HG03520 (cell line): ENCODE data around the gene RNF183.
"Not testable (repeated sequence)": the region's sequence is repeated elsewhere in the genome, so short reads cannot be mapped to it uniquely, and the experiment has no call there.

Source experiments
- ATAC-seq: cut with Tn5 transposase; IDR thresholded peaks from one replicate; pipeline ENCODE4 v1.9.1; 2021; ENCODE audit warnings: mild to moderate bottlenecking, moderate library complexity; ENCODE audit not compliant: unreplicated experiment

Gene RNF183

GRCh38 chr9:113275157-113276131 is 27.7 kb downstream of the RNF183 start, which contains the start of the genes CDC26 and PRPF4:
Gene CDC26, minus strand, starts transcription at chr9:113275572. Its CDS starts 3,065 bp downstream, at chr9:113272507.
Gene PRPF4, plus strand, starts transcription at chr9:113275658. Its CDS starts 86 bp downstream, at chr9:113275744.
- peak; percentile 98 for ATAC-seq

GRCh38 chr9:113274474-113275156 is 28.6 kb downstream of the RNF183 start:
- ATAC-seq, result no peak

DNA sequence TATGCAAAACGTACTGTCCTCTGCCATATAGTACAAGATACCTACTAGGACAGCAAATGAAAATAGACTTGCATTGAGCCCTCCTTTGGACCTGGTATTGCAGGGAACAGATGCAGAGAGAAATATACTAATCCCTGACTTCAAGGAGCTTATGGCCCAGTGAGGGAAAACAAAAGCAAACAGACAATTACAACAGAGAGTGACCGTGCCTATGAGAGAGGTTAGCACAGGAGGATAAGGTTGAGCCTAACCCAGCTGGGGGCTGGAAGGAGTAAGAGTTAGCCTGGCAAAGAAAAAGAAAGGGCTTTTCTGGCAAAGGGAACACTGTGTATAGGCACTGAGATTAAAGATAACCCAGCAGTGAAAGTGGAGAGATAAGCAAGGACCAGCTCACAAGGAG is 33.3 kb downstream of the RNF183 start:
- ATAC-seq, result no peak

DNA sequence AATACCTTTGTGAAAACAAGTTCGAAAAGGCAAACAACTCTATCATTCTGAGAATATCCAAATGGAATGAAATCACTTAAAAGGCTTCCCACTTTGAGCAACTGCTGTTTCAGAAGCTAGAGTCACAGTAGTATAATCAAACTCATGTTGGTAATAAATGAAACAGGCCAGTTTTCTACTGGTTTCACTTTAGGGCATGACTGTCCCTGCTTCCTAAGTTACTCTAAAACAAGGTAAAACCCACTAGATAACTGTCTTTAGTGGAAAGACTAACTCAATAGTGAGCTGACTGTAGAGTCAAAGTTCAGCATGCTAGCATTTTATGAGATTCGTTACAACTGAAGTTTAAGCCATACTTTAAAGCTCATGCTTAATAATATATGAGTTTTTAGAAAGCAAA is 33.8 kb downstream of the RNF183 start:
- no peak for ATAC-seq

DNA sequence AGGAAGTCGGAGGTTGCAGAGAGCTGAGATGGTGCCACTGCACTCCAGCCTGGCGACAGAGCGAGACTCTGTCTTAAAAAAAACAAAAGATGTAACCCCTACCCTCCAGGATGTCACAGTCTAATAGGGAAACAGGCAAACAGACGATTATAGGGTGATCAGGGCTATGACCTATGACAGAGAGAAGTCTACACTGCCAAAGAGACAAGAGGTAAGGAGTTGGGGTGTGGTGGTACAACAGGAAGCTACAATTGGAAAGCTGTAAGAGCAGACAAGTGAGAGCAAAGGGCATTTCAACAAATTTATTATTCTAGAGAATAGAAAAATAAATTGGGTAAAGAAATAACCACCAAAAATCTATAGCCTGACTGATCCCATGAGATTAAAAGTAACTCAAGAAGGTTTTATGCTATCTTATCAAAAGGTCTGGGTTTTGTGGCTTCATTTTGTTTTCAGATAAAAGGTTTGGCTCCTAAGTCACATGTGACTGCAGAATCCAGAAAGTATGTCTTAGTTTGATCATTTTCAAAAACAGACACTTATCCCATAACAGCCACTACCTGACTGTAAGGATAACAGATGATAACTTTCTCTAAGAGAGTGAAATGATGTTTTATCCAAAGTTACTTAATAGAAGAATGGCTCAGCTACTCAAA is 35.1 kb downstream of the RNF183 start:
- ATAC-seq, result no peak

DNA sequence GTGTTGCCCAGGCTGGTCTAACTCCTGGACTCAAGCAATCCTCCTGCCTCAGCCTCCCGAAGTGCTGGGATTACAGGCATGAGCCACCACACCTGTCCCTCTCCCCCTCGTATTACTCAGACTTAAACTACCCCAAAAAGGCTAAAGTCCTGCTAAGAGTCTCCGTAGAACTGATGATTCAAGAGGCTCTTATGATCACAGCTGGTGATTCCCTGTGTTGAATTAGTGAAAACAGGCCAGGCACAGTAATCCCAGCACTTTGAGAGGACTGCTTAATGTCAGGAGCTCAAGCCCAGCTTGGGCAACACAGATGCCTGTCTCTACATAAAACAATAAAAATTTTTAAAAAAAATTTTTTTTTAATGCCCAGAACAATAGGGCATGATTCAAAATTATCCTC is 37.0 kb downstream of the RNF183 start:
- ATAC-seq, result no peak

- no peak for ATAC-seq
These were observed 41.1 kb downstream of the RNF183 start for GRCh38 chr9:113261917-113262671.

GRCh38 chr9:113258282-113258681 is 44.9 kb downstream of the RNF183 start:
- ATAC-seq, result no peak

DNA sequence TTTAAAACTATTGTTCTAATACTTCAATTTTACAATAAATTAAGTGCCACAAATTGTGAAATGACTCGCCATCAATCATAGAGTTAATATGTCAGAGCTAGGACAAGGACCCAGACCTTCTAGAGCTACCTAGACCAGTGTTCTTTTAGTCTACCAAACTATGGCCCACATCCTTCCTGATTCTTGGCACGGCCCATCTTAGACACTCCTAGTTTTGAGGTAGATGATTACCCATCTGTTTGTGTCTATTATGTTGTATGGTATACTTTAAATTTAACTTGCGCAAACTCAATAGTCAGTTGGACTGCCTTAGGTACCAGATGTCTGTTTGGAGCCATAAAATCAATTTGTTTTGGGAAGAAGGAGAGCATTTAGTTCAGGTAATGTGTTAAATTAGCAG is 45.3 kb downstream of the RNF183 start:
- no peak for ATAC-seq

- ATAC-seq, result no peak
These were observed 47.7 kb downstream of the RNF183 start for GRCh38 chr9:113255438-113255837.

DNA sequence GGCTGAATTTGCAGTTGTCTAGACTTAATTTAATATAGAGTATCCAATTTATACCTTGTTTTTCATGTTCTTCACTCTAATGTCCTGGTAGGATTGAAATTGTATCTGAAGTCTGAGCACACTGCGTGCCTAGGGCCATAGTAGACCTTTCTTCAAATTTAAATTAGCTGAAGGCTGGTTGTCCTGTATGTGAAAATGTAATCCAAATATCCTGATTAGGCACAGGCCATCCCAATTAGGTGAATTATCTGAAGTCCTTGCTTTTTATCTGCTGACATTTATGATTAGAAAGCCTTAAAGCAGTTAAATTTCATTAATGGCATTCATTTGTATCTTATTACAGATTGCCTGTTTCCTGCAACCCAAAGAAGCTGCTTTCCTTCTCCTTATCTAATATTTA is 48.2 kb downstream of the RNF183 start:
- no peak for ATAC-seq

- no peak for ATAC-seq
These were observed 52.4 kb downstream of the RNF183 start for GRCh38 chr9:113250807-113251206.

- not testable (repeated sequence) for ATAC-seq
These were observed 53.5 kb downstream of the RNF183 start for GRCh38 chr9:113249661-113250060.

GRCh38 chr9:113247640-113248039 is 55.5 kb downstream of the RNF183 start:
- no peak for ATAC-seq
